ENCODE results near the gene IYD.
"Not testable (repeated sequence)": the region's sequence is repeated elsewhere in the genome, so short reads cannot be mapped to it uniquely, and the experiment has no call there.

Gene IYD

GRCh38 chr6:150445486-150445885 lies 76.7 kb downstream of the IYD start:
- Histone ChIP-seq H3K27me3 (ENCODE audit: control insufficient read depth, insufficient read depth, low read length) (no peaks in the 10 kb centered on the region), H3K27ac (ENCODE audit: low read length) (no peak overlapping the region), H3K9me3 (ENCODE audit: control insufficient read depth, low read depth, low read length) (no peaks in the 10 kb centered on the region), H3K4me3 (ENCODE audit: low read length) (no peak overlapping the region), H3K9ac (ENCODE audit: low read length) (no peak overlapping the region), H3K36me3 (ENCODE audit: control insufficient read depth, low read depth, low read length) (no peaks in the 10 kb centered on the region), H3K4me1 (ENCODE audit: control insufficient read depth, low read depth, low read length) (no peaks in the 10 kb centered on the region)

- peaks cover 5% of the 10 kb centered on the region for H3K4me1 ChIP-seq (ENCODE audit: control insufficient read depth, low read depth, low read length)
- no peak overlapping the region for H3K4me3 ChIP-seq (ENCODE audit: low read length)
- no peak overlapping the region for H3K9ac ChIP-seq (ENCODE audit: low read length)
- H3K36me3 ChIP-seq (ENCODE audit: control insufficient read depth, low read depth, low read length), result no peaks in the 10 kb centered on the region
- no peak overlapping the region for H3K27ac ChIP-seq (ENCODE audit: low read length)
- H3K27me3 ChIP-seq (ENCODE audit: control insufficient read depth, insufficient read depth, low read length), result no peaks in the 10 kb centered on the region
- no peaks in the 10 kb centered on the region for H3K9me3 ChIP-seq (ENCODE audit: control insufficient read depth, low read depth, low read length)
Measured at GRCh38 chr6:150448221-150448620, 79.4 kb downstream of the IYD start.

- not testable (repeated sequence) for H3K9me3 ChIP-seq (ENCODE audit: control insufficient read depth, low read depth, low read length); H3K4me3 ChIP-seq (ENCODE audit: low read length); H3K27ac ChIP-seq (ENCODE audit: low read length); H3K9ac ChIP-seq (ENCODE audit: low read length); H3K4me1 ChIP-seq (ENCODE audit: control insufficient read depth, low read depth, low read length); H3K36me3 ChIP-seq (ENCODE audit: control insufficient read depth, low read depth, low read length); H3K27me3 ChIP-seq (ENCODE audit: control insufficient read depth, insufficient read depth, low read length)
Measured at GRCh38 chr6:150449055-150449454, 80.2 kb downstream of the IYD start.

GRCh38 chr6:150450918-150451317 lies 82.1 kb downstream of the IYD start:
- no peak overlapping the region for H3K27ac ChIP-seq (ENCODE audit: low read length)
- H3K9me3 ChIP-seq (ENCODE audit: control insufficient read depth, low read depth, low read length), result no peaks in the 10 kb centered on the region
- H3K36me3 ChIP-seq (ENCODE audit: control insufficient read depth, low read depth, low read length), result no peaks in the 10 kb centered on the region
- peaks cover 5% of the 10 kb centered on the region for H3K4me1 ChIP-seq (ENCODE audit: control insufficient read depth, low read depth, low read length)
- no peak overlapping the region for H3K4me3 ChIP-seq (ENCODE audit: low read length)
- H3K27me3 ChIP-seq (ENCODE audit: control insufficient read depth, insufficient read depth, low read length), result no peaks in the 10 kb centered on the region
- H3K9ac ChIP-seq (ENCODE audit: low read length), result no peak overlapping the region

GRCh38 chr6:150451807-150452427 lies 83.1 kb downstream of the IYD start:
- Histone ChIP-seq H3K9me3 (ENCODE audit: control insufficient read depth, low read depth, low read length) (no peaks in the 10 kb centered on the region), H3K27ac (ENCODE audit: low read length) (no peak overlapping the region), H3K27me3 (ENCODE audit: control insufficient read depth, insufficient read depth, low read length) (no peaks in the 10 kb centered on the region), H3K4me3 (ENCODE audit: low read length) (no peak overlapping the region), H3K36me3 (ENCODE audit: control insufficient read depth, low read depth, low read length) (no peaks in the 10 kb centered on the region), H3K4me1 (ENCODE audit: control insufficient read depth, low read depth, low read length) (peaks cover 5% of the 10 kb centered on the region), H3K9ac (ENCODE audit: low read length) (no peak overlapping the region)

- no peak overlapping the region for H3K9ac ChIP-seq (ENCODE audit: low read length)
- H3K36me3 ChIP-seq (ENCODE audit: control insufficient read depth, low read depth, low read length), result no peaks in the 10 kb centered on the region
- H3K27ac ChIP-seq (ENCODE audit: low read length), result no peak overlapping the region
- peaks cover 5% of the 10 kb centered on the region for H3K4me1 ChIP-seq (ENCODE audit: control insufficient read depth, low read depth, low read length)
- H3K27me3 ChIP-seq (ENCODE audit: control insufficient read depth, insufficient read depth, low read length), result no peaks in the 10 kb centered on the region
- H3K9me3 ChIP-seq (ENCODE audit: control insufficient read depth, low read depth, low read length), result no peaks in the 10 kb centered on the region
- H3K4me3 ChIP-seq (ENCODE audit: low read length), result no peak overlapping the region
Measured at GRCh38 chr6:150452428-150453243, 83.8 kb downstream of the IYD start.

GRCh38 chr6:150453357-150453756 lies 84.5 kb downstream of the IYD start:
- Histone ChIP-seq H3K4me3 (ENCODE audit: low read length) (no peak overlapping the region), H3K36me3 (ENCODE audit: control insufficient read depth, low read depth, low read length) (no peaks in the 10 kb centered on the region), H3K27ac (ENCODE audit: low read length) (no peak overlapping the region)

More at GRCh38 chr6:150453357-150453756, 84.5 kb downstream of the IYD start:
- Histone ChIP-seq H3K27me3 (ENCODE audit: control insufficient read depth, insufficient read depth, low read length) (no peaks in the 10 kb centered on the region), H3K9ac (ENCODE audit: low read length) (no peak overlapping the region), H3K4me1 (ENCODE audit: control insufficient read depth, low read depth, low read length) (peaks cover 5% of the 10 kb centered on the region), H3K9me3 (ENCODE audit: control insufficient read depth, low read depth, low read length) (no peaks in the 10 kb centered on the region)
